ENCODE data around the gene ZBTB34.
A peak's percentile ranks its signal among the peaks of the same experiment; 100 is the strongest.

ZBTB34 gene

DNA sequence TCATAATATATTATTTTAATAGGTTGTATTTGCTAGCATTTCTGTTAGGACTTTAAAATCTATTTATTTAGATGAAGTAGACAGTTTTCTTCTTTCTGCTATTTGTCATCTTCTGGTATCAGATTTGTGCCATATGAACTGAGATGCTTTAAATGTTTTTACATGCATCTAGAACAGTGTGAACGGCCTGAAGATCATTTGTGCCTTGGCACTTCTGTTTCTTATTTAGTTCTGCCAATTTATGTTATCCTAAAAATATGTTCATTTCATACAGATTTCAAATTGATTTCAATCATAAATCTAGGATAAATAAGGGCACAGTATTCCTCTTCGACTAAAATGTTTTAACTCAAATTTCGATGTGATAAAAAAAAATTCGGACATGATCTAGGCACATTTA lies 16.1 kb downstream of the ZBTB34 start:
- no peak for DNase-seq (ENCODE audit: low spot score)

DNA sequence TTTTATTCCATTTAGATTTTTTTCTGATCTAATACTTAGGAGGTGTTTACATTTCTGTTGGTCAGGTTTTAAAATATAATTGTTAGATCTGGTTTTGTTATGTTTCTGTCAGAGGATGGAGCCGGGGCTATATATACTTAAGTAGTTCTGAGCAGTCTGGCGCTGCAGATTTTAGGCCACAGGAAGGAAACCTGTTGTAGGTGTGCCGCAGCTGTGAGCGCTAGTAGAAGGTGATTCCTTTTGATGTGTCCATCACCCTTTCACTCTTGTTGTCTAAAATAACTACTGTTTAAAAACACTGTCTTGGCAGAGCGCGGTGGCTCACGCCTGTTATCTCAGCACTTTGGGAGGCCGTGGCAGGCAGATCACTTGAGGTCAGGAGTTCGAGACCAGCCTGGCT lies 17.0 kb downstream of the ZBTB34 start:
- DNase-seq (ENCODE audit: low spot score) = no peak

DNA sequence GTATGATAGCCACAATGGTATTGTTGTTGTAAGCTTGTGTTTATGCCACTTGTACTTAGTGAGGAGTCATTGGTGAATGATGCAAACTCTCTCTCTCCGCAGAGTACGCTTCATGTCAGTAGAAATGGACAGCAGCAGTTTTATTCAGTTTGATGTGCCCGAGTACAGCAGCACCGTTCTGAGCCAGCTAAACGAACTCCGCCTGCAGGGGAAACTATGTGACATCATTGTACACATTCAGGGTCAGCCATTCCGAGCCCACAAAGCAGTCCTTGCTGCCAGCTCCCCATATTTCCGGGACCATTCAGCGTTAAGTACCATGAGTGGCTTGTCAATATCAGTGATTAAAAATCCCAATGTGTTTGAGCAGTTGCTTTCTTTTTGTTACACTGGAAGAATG lies 18.8 kb downstream of the ZBTB34 start:
- DNase-seq (ENCODE audit: low spot score) = no peak

DNA sequence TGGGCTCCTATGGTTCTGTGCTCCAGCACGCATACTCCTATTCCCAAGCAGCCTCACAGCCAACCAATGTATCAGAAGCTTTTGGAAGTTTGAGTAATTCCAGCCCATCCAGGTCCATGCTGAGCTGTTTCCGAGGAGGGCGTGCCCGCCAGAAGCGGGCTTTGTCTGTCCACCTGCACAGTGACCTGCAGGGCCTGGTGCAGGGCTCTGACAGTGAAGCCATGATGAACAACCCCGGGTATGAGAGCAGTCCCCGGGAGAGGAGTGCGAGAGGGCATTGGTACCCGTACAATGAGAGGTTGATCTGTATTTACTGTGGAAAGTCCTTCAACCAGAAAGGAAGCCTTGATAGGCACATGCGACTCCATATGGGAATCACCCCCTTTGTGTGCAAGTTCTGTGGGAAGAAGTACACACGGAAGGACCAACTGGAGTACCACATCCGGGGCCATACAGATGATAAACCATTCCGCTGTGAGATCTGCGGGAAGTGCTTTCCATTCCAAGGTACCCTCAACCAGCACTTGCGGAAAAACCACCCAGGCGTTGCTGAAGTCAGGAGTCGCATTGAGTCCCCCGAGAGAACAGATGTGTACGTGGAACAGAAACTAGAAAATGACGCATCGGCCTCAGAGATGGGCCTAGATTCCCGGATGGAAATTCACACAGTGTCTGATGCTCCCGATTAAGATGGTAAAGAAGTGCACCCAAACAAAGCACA lies 19.9 kb downstream of the ZBTB34 start:
- no peak for DNase-seq (ENCODE audit: low spot score)

DNA sequence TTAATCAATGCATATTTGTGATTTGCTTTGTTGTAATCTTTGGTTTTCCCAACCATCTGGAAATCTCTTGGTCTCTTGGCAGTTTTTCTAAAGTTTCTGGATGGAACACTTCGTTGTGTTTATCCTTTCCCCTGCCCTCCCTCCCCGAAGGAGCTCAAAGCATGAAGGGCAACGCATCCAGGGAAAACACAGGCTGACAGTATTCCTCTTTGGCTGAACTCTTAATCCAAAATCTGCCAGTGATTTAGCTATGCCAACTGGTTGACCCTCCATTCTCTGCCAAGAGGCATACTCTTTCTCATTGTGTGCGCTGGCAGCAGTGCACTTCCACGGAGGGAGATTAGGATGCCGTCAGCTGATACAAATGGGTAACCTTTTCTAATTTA lies 20.5 kb downstream of the ZBTB34 start:
- DNase-seq (ENCODE audit: low spot score) = no peak

DNA sequence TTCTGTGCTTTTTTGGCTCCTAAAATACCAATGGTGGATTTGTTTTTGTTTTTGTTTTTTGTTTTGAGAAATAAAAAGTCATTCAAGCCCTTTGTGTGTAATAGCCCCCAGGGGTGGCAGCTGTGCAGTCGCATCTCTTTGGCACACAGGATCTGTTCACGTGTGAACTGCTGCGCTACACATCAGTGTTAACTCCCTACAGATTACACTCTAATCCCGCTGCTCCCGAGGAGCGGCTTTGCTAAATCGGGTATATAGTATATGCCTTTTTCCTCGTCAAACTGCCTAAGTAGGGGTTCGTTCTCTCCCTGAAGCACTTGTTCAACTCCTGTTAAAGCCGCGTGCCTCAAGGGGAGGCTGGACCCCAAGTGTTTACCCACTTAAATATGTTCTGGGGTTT lies 22.3 kb downstream of the ZBTB34 start:
- no peak for DNase-seq (ENCODE audit: low spot score)

DNA sequence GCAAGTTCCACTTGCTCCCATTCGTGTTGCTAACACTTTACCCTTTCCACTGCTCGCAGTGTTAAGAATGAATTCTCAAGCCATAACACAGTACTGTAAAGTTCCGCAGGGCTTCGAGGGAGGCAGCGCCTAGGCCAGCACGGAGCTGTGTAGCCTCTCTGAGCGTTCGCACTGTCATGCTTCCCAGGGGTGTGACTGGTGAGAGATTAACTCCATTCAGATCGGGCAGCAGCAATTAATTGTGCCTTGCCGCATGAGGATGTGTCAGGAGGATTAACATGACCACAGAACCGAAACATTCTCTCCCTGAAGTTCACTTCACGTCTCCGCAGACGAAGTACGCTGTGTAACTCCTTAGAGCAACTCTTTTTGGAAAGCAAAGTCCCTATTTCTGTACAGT lies 23.2 kb downstream of the ZBTB34 start:
- DNase-seq (ENCODE audit: low spot score) = no peak

DNA sequence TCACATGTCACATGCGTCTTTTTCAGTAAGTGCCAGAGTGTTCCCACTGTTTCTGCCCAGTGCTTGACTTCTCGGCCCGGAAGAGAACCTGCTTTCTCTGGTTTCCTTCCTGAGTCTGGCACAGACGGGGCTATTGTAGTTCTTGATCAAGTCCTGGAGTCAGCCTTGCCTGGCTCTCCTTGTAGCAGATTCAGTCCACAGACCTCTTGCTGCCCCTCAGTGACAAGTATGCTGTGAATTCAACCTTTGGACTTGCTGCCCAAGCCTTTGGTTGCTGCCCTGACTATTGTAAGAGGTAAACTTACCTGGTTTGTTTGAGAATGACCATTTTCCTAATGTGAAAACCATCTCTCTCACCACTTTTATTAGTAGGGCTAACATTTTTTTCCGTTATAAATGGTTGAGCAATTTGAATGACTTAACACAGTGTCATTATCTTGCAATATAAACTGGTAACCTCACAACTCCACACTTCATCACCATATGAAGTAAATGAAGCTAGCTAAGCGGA lies 24.7 kb downstream of the ZBTB34 start:
- no peak for DNase-seq (ENCODE audit: low spot score)

DNA sequence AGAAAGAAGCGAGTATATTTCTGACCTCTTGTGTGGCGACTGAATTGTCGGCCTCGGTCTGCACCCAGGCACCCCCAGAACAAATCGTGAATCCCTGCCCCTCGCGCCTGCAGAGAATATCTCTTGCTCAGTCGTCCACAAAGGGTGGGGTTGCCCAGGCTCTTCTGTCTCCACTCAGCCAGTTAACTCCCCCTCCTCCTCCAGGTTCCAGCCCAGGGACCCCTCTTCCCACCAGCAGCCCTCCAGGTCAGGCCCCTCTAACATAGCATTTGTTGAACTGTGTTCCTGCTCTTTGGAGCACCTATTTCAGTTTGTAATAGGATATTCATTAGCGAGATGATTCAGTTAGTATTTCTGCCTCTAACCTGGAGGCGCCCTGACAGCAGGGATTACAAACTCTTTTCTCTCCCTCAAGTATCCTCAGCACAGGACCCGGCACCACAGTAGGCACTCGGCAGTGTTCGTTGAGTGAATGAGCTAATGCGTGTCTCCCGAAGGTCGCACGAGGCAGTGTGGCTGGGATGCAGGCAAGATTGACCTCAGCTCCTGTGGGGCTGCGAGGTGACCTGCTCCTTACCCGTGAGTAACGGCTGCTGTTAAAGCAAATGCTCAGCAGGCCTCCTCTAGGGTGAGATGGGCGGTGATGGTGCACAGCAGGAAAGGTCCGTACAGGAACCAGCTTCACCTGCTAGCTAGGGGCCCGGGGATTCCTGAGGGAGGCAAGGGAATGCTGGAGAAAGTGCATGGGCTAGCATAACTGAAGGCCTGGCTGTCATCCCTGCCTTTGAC lies 25.8 kb downstream of the ZBTB34 start:
- DNase-seq (ENCODE audit: low spot score) = no peak

DNA sequence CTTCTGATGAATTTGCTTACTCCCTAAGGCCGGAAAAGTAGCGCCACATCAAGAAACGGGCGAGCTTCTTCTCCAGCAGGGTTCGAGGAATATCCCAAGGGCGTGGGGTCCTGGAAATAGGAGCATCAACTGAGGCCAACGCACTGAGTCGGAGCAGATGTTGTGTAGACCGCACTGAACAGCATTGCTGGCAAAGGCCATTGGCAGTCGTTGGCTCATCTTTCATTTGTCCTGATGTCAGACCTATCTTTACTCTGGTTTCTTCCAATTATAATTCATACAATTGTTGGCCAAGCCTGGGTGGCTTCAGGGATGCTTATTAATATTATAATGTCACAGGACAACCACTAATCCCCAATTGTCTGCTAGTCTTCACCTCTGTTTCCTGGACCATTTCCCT lies 26.5 kb downstream of the ZBTB34 start:
- DNase-seq (ENCODE audit: low spot score) = no peak

DNA sequence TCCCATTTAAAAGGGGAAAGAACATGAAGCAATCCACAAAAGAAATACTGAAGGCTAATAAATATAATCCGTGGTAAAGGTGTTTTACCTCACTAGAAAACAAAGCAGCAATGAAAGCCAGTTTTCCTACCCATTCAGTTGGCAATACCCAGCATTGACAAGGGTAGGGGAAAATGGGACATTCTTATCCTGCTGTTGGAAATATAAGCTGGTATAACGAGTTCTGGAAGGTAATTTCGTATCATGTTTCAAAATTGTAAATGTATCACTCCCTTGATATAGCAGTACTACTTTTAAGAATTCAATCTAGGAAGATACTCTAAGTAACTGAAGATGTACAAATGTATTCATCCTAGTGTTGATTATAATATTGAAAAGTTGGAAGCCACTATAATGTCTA lies 31.2 kb downstream of the ZBTB34 start:
- DNase-seq (ENCODE audit: low spot score) = no peak

DNA sequence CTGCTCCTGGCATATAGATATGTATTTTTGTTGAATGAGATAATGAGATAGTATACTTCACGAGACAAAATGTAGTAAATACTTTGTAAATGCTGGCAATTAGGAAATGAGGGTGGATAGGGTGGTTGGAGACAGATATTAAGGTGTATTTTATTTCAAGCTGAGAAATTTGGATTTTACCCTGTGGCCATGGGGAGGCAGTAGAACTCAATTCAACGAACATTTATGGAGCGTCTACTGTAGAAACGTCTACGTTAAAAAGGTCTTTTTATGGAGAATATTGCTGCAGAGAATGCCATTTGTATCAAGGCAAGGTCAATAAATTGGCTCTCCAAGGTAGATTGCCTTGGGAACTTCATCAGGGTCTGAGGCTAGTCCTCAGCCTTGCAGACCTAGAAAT lies 32.6 kb downstream of the ZBTB34 start:
- DNase-seq (ENCODE audit: low spot score) = no peak

DNA sequence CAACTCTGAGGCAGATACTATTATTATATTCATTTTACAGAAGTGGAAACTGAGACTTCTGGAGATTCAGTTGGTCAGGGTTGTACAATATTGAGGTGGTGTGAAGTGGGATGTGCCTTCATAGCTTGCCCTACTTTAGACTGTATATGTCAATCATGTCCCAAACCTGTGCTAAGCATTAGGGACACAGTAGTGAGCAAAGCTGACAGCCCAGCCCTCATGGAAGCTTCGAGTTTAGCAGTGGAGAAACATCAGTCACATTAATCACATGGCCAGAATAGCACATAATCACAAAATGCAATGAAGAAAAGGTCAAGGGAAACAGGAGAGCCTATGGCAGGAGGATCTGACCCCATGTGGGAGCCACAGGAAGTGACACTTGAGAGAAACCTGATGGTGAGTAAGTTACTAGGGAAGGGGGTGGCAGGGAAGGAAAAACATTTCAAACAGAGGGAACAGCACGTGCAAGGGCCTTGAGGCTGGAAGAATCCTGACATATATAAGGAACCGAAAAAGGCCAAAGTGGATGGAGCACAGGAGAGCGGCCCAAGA lies 33.7 kb downstream of the ZBTB34 start:
- no peak for DNase-seq (ENCODE audit: low spot score)

DNA sequence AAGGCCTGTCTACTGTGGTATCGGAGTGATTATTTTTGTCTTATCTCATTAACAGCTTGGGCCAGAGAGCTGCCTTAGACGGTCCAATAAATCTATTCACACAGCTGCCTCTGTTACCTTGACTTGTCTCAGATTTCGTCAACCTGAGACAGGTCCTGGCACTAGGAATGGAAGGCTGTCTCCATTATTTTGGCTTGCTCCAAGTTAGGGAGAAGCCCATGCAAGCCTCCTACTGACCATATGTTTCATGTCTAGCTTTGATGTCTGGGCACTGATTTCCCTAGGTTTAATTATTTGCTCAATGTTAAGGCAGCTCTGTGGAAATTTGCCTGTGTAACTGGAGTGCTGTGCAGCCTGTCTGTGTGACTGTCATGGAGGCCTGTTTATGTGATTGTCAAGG lies 41.8 kb downstream of the ZBTB34 start:
- DNase-seq (ENCODE audit: low spot score) = no peak

DNA sequence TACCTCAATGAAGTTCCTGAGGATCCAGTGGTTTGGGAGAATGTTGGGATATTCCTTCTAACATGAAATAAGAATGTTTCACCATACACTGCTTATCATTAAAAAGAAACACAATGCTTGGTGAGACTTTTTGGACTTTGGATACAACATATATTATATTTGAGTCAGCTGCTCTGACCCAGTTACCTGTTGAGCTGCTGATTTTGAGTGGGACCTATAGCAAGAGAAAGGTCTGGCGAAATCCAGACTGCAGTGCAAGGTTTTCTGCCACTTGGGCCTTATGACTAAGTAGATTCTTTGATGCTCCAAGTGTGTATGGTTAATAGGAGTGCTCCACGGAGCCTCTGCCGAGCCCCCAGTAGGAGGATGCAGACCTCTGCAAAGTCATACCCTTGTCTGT lies 44.1 kb downstream of the ZBTB34 start:
- DNase-seq (ENCODE audit: low spot score) = no peak

DNA sequence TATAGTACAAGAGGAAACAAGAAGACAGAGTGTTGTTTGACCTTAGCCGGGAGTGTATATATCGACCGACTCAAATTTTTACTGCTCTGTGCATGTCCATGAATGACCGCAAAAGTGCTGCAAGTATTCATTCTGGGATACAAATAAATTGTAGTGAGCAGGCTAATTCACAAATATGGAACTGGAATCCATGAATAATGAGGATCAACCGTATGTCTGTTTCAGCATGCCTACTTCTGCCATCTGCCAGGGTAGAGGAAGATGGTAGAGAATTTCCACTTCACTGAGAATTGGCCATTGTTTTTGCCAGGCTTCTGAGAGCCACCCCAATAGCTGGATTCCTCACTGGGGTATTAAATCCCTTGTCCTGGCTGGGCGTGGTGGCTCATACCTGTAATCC lies 45.7 kb downstream of the ZBTB34 start:
- no peak for DNase-seq (ENCODE audit: low spot score)

DNA sequence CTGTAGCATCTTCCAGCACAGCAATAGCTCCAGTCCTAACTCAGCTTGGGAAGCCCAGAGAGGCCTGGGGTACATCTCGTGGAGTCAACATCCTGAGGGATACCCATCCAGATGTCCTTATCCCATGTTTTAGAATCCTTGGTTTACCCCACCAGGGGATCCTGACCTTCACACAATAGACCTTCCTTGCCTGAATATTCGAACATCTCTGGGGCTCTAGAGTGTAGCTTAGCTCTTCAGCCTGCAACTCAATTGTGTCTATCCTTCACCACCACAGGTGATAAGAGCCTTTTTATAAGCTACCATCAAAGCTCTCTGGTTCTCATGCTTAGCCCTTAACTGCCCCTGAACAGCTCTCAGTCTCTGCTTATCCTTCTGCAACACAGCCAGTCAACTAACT lies 46.6 kb downstream of the ZBTB34 start:
- no peak for DNase-seq (ENCODE audit: low spot score)

DNA sequence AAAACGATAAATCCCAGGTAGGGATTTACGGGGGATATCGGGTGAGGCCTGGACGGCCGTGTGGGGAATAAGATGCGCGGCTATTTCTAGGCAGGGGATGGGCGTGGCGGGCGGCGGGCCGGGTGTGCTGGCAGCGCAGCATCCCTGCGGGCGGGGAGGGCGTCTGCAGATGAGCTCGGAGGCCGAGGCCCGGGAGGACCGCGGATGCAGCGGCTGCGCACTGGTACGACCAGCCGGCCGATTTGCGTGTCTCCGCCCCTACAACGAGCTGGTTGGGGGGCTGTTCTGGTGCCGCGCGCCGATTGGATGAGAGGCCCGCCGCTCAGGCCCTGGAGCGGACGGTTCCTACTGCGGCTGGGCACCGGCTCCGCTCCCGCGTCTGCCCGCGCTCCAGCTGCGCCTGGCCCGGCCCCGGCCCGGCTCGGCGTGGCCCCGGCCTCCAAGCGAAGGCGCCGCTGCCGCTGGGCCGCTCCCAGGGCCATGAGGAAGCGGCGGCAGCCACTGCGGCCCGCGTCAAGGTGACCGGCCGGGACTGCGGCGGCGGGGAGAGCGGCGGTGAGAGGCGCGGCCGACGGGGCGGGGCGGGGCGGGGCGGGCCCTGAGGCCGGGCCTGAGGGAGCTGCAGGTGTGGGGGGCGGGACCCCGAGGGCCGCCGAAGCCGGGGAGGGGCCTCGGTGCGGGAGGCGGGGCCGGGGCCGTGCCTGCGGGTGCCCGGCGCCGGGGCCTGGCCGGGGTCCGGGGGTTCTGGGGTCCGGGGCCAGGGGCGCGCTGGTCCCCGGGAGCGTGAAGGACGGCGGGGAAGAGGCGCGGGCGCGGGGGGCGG lies 54.2 kb downstream of the ZBTB34 start, which contains the start of gene RALGPS1:
RALGPS1 (plus strand) TSS at position 325 of the 823 bp plus-strand sequence. CDS start 47,508 bp downstream, outside the sequence.
- DNase-seq (ENCODE audit: low spot score) = peak; percentile 99

DNA sequence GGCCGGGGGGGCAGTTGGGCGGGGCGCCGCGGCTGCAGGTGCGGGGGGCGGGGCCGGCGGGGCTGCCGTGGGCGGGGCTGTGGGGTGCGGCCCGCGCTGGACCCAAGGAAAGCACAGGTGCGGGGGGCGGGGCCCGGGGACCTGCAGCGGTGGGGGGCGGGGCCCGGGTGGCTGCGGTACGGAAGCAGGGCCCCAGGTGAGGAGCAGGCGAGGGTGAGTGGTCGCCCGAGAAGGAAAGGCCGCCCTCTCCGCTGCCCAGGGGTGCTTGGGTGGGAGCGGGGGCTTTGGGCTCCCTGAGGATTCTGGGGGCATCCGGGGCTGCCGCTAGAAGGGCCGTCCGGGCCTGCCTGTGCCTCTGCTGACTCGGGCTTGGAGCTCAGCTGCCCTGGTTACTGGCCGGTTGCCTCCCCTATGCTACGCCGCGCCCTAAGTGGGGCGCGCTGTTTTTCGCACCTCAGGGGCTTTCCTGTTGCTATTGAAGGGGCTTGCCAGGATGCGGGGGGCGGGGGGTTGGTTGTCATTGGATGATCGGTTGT lies 54.9 kb downstream of the ZBTB34 start:
- no peak for DNase-seq (ENCODE audit: low spot score)

DNA sequence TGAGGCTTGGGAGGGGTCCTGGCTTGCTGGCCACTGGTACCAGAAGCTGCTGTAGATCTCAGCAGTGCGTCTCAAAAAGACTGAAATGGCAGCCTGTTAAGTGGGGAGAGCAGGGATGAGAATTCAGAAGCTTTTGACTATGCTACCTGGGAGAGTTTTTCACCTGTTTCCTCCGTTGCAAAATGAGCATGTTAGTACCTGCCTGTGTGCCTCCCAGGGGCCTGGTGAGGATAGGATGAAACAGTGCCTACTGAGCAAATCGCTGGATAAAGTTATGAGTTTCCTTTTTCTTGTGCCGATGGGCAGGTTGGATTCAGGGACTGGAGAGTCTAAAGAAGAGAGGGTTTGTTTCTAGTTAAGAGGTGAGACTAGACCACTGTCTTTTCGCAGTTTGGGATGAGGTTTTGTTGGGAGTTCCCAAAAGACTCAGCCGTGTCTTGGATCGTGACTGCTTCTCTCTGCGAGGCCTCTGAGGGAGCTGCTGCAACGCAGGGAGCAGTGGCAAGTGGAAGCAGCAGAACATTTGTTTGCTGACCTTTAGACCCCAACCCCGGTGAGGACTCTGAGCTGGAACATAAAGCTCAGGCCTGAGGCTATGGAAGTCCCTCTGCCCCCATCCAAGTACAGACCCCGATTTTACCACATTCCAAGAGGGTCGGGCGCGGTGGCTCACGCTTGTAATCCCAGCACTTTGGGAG lies 55.6 kb downstream of the ZBTB34 start:
- no peak for DNase-seq (ENCODE audit: low spot score)

DNA sequence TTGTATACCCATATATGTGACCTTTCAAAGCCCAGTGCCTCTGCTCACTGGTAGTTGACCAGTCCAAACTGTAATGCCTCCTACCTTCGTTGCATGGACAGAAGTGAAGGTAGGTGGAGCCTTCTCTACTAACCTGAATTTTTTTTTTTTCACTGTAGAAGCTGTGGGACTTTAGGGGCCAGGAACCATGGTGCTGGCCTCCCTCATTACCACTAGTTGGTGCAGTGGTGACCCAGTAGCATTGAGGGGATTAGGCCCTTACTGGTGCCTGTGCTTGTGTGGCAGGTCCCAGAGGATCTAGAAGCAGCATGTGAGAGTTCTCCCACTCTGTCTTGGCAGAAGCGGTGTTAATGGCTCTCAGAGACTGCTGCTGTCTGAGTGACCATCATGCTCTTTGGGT lies 56.5 kb downstream of the ZBTB34 start:
- DNase-seq (ENCODE audit: low spot score) = no peak
